Activated T-helper 2 cell treated with anti-CD3 and anti-CD28 coated beads, Interferon-gamma antibody, Interleukin-2, Interleukin-4, amounts not matched to agents 10 μg/mL and 5 μg/mL and 100 μg/mL, durations not matched to agents 14 hours and 24 hours and 36 hours (primary cell): ENCODE results near the gene BCL11A. TPM values are rescaled to one million over a fixed set of nuclear protein-coding genes. Genes with fewer than 3 reads are reported as not detected.

Experiments used
- DNase-seq: peaks from one replicate; pipeline ENCODE4 v3.0.0; 2021; ENCODE audit warnings: low spot score
- H3K27ac Mint-ChIP-seq: one replicate; pipeline ENCODE4 v1.8.0; 2021; ENCODE audit warnings: mixed read lengths
- H3K27me3 Mint-ChIP-seq: one replicate; pipeline ENCODE4 v1.8.0; 2021; ENCODE audit warnings: low read depth, mixed read lengths
- H3K36me3 Mint-ChIP-seq: one replicate; pipeline ENCODE4 v1.8.0; 2021; ENCODE audit warnings: low read depth, mixed read lengths
- H3K4me1 Mint-ChIP-seq: one replicate; pipeline ENCODE4 v1.8.0; 2021; ENCODE audit warnings: low read depth, mixed read lengths
- H3K4me3 Mint-ChIP-seq: one replicate; pipeline ENCODE4 v1.8.0; 2021; ENCODE audit warnings: low read depth, mild to moderate bottlenecking, moderate library complexity, mixed read lengths
- H3K9me3 Mint-ChIP-seq: one replicate; pipeline ENCODE4 v1.8.0; 2021; ENCODE audit warnings: mixed read lengths
- intact Hi-C: fragments of 100-400 bp; cut with micrococcal nuclease; formaldehyde crosslinking; loops from one replicate; pipeline ENCODE4 v1.15.1; 2023
- total RNA-seq: library from RNA; stranded (reverse); gene quantifications from 2 replicates; pipeline ENCODE4 v1.2.3, GENCODE V29; 2022

BCL11A gene
- total RNA-seq, 1 donor from 2014 or later = 0.21 TPM

DNA sequence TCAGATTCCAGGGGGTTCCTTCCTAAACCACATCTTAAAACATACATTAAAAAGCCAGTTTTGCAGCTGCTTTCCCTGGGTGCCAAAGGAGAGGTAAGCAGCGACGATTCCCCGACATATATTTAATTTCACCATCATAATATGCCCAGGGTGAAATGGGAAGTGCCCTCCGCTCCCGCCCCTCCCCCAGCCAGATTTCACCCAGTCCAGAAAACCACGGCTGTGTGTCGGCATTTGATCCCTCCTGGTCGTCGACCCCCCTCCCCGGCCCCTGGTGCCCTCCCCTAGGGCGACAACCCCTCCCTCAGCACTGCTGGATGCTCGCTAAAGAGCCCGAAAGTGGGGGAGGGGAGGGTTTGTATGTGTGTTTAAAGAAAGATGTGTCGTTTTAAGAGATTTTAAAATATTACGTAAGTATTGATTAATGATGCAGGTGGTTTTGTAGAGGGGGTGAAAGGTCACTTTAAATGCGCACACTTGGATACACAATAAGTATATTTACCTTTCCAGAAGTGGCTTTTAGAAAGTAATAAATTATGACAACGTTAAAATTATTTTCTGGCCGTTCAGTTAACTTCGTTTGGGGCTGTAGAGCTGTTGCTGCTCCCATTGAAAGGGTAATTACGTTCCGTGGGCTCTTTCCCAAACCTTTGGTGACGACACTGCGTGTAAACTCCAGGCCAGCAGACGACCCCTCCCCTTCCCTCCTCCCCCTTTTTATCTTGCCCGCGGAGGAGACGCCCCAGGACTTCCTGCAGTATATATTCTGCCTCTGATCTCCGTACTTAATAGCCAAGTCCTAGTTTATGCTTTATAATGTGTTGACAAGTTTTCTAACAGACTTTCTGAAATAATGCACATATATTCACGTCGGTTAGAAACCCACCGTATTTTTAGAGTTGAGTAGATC lies 3.4 kb upstream of the BCL11A start:
- H3K36me3 Mint-ChIP-seq = no peaks in the 10 kb centered on the region
- no peaks in the 10 kb centered on the region for H3K9me3 Mint-ChIP-seq
- peaks cover 70% of the 10 kb centered on the region for H3K27me3 Mint-ChIP-seq
- peaks cover 20% of the 10 kb centered on the region for H3K4me1 Mint-ChIP-seq
- peak overlapping the region; percentile 34 for H3K27ac Mint-ChIP-seq
- intact Hi-C loops = loop anchor here (10.0 kb wide), 1 partner anchor 1532 kb away; no protein-coding TSS in a partner anchor
- DNase-seq = no peak
- no peak overlapping the region for H3K4me3 Mint-ChIP-seq

DNA sequence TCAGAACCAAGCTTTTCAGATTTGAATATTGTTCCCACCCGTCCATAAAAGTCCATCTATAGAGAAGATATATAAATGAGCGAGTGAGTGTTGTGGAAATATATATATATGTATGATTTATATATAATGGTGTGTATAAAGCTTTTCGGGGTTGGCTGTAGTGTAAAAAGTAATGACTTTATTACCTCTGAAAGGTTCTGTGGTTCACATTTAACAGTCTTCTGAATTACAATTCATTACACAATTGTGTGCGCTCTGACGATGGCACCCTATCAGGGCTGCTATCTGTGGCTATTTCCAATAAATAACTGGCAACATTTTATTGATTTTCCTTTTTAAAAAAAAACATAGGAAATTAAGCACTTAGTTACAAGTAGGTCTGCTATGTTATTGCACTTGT lies 2.7 kb upstream of the BCL11A start:
- Mint-ChIP-seq H3K4me3 (no peak overlapping the region), H3K27me3 (peaks cover 68% of the 10 kb centered on the region), H3K27ac (no peak overlapping the region), H3K4me1 (peaks cover 21% of the 10 kb centered on the region), H3K36me3 (no peaks in the 10 kb centered on the region), H3K9me3 (no peaks in the 10 kb centered on the region)
- intact Hi-C loops = loop anchor here (10.0 kb wide), 1 partner anchor 1531 kb away; no protein-coding TSS in a partner anchor
- no peak for DNase-seq

DNA sequence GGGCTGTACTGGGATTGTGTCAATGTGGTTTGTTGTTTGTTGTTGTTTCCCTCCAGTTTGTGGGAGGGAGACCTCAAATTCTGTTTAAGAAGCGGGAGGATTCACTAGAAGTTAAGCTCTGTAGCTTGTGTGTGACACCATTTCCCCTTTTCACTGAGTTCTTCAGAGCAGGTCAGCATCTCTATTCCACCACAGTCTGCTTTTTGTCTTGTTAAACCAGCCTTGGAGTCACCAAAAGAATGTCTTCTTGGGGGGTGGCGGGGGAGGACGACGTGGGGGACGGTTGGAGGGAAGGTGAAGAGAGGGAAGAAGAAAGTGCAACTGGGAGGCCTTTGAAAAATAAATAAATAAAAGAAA lies 2.3 kb upstream of the BCL11A start:
- peaks cover 21% of the 10 kb centered on the region for H3K4me1 Mint-ChIP-seq
- H3K4me3 Mint-ChIP-seq = peak overlapping the region; percentile 73
- H3K36me3 Mint-ChIP-seq = no peaks in the 10 kb centered on the region
- H3K27me3 Mint-ChIP-seq = peaks cover 68% of the 10 kb centered on the region
- intact Hi-C loops = loop anchor here (2.0 to 10.0 kb wide), 2 partner anchors 13 to 1531 kb away; no protein-coding TSS in a partner anchor
- no peak for DNase-seq
- no peaks in the 10 kb centered on the region for H3K9me3 Mint-ChIP-seq
- H3K27ac Mint-ChIP-seq = no peak overlapping the region

DNA sequence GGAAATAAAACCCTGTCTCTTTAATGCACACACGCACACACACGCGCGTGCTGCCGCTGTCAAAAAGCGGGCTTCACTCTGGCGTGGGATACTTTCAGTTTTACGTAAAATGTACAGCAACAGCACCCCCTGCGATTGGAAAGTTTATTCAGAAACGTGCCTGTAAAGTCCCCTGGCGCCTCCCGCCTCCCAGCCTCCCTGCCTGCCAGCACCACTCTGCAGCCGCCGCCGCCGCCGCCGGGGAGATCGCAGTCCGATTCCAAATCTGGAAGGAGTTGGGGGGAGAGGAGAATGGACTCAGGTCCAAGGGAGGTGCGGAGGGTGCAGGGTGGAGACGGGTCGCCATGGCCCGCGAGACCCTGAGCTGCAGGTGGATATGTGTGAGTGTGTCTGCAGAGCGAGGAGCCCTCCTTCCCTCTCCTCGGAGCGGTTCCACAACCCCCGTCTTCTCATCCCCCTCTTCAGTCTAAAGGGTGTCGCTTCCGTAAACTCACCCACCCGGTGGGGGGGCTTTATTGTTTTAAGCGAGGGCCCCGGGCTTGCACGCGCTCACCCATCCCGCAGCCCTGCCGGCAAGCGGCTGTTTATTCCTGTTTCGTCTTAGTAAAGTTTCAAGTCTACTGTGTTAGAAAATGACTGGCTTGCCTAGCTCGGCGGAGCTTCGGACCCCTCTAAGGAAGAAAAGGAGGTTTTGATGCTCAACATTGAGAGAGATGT lies 1.8 kb upstream of the BCL11A start:
- H3K9me3 Mint-ChIP-seq = no peaks in the 10 kb centered on the region
- peaks cover 23% of the 10 kb centered on the region for H3K4me1 Mint-ChIP-seq
- peak overlapping the region; percentile 73 for H3K4me3 Mint-ChIP-seq
- H3K27ac Mint-ChIP-seq = no peak overlapping the region
- intact Hi-C loops = loop anchor here (2.0 to 10.0 kb wide), 2 partner anchors 14 to 1530 kb away; no protein-coding TSS in a partner anchor
- H3K27me3 Mint-ChIP-seq = peaks cover 67% of the 10 kb centered on the region
- H3K36me3 Mint-ChIP-seq = no peaks in the 10 kb centered on the region
- peak; percentile 53 for DNase-seq

DNA sequence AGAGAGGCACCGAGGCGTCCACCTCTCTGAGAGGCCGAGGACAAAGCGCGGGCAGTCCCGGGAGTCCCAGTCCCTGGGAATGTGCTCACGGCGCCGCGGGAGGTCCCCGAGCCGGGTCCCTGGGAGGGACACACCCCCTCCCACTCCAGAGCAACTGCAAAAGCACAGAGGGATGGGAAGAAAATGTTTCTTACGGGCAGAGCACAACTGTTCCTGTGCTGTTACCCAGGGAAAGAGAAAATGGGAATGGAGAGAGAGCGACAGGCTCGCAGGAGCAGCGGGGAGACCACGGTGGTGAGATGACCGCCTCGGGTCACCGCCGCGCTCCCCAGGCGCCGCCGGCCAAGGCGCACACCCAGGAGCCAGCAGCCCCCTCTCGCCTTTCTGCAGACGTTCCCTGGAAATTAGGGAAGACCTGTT lies 1.2 kb upstream of the BCL11A start:
- Mint-ChIP-seq H3K4me3 (peak overlapping the region; percentile 73), H3K4me1 (peaks cover 28% of the 10 kb centered on the region), H3K27ac (no peak overlapping the region), H3K36me3 (no peaks in the 10 kb centered on the region), H3K27me3 (peaks cover 69% of the 10 kb centered on the region), H3K9me3 (no peaks in the 10 kb centered on the region)
- intact Hi-C loops = loop anchor here (2.0 to 10.0 kb wide), 3 partner anchors 14 to 1530 kb away; no protein-coding TSS in a partner anchor
- no peak for DNase-seq

DNA sequence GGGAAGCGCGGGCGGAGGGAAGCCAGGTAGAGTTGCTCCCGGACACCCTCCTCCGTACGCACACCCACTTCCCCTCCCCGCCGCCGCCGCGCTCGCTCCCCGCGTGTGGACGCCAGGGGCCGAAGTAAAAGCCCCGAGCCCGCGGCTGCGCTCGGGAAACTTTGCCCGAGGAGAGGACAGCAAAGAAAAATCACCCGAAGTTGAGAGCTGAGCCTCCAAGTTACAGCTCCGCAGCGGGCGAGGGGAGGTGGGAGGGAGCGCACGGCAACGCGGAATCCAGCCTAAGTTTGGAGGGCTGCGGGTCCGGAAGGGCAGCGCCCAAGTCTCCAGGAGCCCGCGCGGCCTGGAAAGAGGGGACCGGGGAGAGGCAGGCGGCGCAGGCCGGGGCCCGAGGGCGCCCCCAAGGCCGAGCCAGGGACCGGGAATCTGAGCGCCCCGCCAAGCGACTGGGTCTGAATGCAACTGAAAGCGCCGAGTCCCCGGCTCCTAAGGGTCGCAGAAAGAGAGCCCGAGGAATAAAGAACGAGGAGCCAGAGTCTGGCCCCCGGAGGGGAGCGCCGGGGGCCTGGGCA lies 706 bp upstream of the BCL11A start:
- intact Hi-C loops = loop anchor here (2.0 to 10.0 kb wide), 3 partner anchors 15 to 1529 kb away; no protein-coding TSS in a partner anchor
- H3K4me3 Mint-ChIP-seq = peak overlapping the region; percentile 73
- no peak overlapping the region for H3K27ac Mint-ChIP-seq
- peaks cover 66% of the 10 kb centered on the region for H3K27me3 Mint-ChIP-seq
- H3K36me3 Mint-ChIP-seq = no peaks in the 10 kb centered on the region
- DNase-seq = no peak
- H3K9me3 Mint-ChIP-seq = no peaks in the 10 kb centered on the region
- peaks cover 31% of the 10 kb centered on the region for H3K4me1 Mint-ChIP-seq

DNA sequence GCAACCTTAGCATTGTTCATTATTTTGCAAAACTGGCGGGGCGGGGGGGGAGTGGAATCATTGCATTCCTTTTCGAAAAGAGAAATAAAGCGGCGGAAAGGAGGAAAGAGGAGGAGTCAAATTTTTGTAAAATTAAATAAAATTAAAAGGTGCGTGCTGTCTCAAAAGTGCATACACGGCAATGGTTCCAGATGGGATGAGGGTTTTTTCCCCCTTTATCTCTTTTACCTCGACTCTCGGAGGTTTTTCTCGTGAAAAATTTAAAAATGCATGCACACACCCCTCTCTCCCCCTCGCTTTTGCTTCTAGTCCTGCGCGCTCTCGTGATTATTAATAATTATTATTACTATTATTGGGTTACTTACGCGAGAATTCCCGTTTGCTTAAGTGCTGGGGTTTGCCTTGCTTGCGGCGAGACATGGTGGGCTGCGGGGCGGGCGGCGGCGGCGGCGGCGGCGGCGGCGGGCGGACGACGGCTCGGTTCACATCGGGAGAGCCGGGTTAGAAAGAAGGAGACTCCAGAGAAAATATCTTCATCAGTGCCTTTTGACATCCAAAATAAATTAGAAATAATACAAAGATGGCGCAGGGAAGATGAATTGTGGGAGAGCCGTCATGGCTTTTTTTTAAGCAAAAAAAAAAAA lies 481 bp downstream of the BCL11A start:
- intact Hi-C loops = loop anchor here (5.0 to 10.0 kb wide), 2 partner anchors 1251 to 1528 kb away; no protein-coding TSS in a partner anchor
- Mint-ChIP-seq H3K4me1 (peaks cover 32% of the 10 kb centered on the region), H3K4me3 (peak overlapping the region; percentile 77), H3K27ac (no peak overlapping the region), H3K27me3 (peaks cover 71% of the 10 kb centered on the region), H3K36me3 (no peaks in the 10 kb centered on the region), H3K9me3 (no peaks in the 10 kb centered on the region)
- DNase-seq = no peak

DNA sequence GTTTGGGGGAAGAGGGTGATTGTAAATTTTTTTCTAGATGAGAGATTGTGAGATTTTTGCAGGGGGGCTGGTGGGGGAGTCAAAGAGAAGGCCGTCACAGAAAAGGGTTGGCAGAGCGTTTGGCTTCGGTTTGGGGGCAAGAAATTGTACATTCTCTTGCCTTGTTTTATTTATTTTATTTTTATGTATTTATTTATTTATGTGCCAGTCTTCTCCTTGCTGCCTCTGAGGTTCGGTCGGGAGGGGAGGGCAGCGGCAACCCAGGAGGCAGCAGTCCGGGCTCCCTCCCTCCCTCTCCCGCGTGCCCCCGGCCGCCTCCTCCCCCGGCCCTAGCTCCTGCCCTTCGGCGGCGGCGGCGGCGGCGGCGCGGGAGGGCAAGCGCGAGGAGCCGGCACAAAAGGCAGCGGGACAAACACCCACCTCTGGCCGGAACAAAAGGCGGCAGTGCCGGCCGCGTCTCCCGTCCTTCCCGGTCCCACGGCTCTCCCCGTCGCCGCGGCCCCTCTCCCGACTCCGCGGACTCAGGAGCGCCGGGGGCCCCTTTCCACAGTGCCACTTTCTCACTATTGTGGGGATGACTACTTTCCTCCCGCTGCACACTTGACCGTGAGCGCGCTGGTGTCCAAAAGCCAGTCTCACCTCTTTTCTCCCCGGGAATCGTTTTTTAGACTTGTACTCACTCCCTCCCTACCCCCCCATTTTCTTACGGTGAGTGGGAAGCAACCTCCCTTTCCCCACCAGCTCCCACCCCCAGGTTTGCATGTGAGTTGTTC lies 1.2 kb downstream of the BCL11A start:
- Mint-ChIP-seq H3K4me3 (peak overlapping the region; percentile 21), H3K36me3 (no peaks in the 10 kb centered on the region), H3K9me3 (no peaks in the 10 kb centered on the region), H3K27me3 (peaks cover 70% of the 10 kb centered on the region), H3K27ac (no peak overlapping the region), H3K4me1 (peaks cover 31% of the 10 kb centered on the region)
- intact Hi-C loops = loop anchor here (5.0 to 10.0 kb wide), 2 partner anchors 1250 to 1527 kb away; no protein-coding TSS in a partner anchor
- DNase-seq = no peak

DNA sequence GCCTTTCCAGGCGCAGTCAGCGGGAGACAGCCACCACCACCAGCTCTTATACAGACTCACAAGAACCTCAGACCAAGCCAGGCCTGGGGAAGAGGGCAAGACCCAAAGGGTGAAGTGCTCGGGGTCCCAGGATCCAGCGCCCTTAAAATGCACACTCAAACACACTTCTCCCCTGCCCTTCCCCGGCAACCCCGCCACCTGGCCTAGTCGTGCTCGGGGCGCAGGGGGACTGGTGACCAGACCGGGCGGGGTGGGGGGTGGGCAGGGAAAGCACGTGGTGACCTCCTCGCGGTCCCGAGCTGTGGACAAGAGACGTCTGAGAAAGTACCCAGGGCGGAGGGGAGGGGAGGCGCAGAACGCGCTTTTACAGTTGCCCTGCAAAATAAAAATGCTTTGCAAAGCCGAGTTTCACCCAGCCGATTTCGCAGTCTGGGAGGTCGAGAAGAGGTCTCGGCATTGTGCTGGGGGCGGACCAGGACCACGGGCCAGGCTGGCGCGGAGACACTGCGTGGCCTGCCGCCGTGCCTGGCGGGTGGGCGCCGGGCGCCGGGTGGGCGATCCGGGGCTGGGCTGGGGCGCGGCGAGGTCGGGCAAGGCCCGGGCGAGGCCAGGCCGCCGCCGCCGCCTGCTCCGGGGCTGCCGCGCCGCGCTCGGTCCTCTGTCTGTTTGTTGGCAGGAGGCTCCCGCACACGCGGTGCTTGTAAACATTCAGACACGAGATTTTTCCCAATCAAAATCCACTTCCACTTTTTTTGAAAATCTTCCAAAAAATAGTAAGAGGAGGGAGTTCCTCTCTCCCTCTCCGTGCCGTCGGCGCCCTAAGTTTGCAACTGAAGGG lies 2.0 kb downstream of the BCL11A start:
- Mint-ChIP-seq H3K27me3 (peaks cover 70% of the 10 kb centered on the region), H3K27ac (no peak overlapping the region), H3K9me3 (no peaks in the 10 kb centered on the region), H3K4me3 (peak overlapping the region; percentile 39), H3K36me3 (no peaks in the 10 kb centered on the region), H3K4me1 (peaks cover 25% of the 10 kb centered on the region)
- intact Hi-C loops = loop anchor here (5.0 to 10.0 kb wide), 2 partner anchors 1249 to 1527 kb away; no protein-coding TSS in a partner anchor
- no peak for DNase-seq

DNA sequence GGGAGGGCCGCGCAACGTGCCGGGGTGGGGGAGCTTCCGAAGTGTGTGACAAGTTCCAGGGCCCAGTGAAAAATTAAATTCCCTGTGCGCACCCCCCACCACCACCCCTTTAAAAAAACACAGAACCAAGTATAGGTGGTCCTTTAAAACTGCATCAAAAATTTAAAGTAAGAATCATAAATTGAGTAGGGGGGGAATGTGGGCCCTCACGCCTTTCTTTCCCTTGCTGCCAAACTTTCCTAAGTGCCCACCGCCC lies 2.5 kb downstream of the BCL11A start:
- Mint-ChIP-seq H3K4me1 (peaks cover 25% of the 10 kb centered on the region), H3K36me3 (no peaks in the 10 kb centered on the region), H3K27ac (no peak overlapping the region), H3K9me3 (no peaks in the 10 kb centered on the region), H3K27me3 (peaks cover 71% of the 10 kb centered on the region), H3K4me3 (peak overlapping the region; percentile 39)
- intact Hi-C loops = loop anchor here (5.0 to 10.0 kb wide), 2 partner anchors 1249 to 1526 kb away; no protein-coding TSS in a partner anchor
- DNase-seq = no peak
